GM21619 (cell line): ENCODE data around the gene KIFAP3.
"Not testable (repeated sequence)": the region's sequence is repeated elsewhere in the genome, so short reads cannot be mapped to it uniquely, and the experiment has no call there.

ENCODE experiments used
- ATAC-seq: cut with Tn5 transposase; IDR thresholded peaks from one replicate; pipeline ENCODE4 v1.9.1; 2021; ENCODE audit not compliant: unreplicated experiment

The KIFAP3 gene

DNA sequence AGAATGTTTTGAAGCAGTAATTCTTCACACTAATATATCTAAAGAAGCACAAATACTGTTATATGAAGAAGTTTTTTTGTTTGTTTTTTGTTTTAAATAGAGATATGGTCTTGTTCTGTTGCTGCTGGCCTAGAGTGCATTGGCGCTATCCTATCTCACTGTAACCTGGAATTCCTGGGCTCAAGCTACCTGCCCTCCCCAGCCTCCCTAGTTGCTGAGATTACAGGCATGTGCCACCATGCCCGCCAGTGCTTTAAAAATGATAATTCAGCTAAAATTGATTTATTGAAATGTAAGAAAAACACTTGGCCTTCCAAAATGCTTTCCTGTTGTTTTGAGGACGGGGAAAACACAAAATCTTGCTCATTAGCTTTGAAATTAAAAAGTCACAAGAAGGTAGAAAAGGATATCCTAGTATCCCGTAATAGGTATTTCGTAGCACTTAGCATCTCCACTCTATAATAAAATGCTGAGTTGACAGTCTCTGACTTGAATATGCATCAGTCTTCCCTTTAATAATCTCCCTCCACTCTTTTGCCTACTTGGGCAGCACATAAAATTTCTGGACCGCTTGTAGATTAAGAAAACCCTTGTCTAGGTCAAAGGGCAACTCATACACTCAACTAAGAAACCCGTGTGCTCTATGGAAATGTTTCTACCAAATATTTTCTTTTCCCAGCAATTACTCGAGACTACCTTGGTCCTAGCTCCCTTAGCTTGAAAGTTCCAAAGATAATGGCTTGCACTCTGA lies 182.1 kb downstream of the KIFAP3 start:
- no peak for ATAC-seq

GRCh38 chr1:169891539-169891885 lies 183.0 kb downstream of the KIFAP3 start:
- ATAC-seq, result no peak

GRCh38 chr1:169890761-169891538 lies 183.5 kb downstream of the KIFAP3 start:
- peak; percentile 24 for ATAC-seq

DNA sequence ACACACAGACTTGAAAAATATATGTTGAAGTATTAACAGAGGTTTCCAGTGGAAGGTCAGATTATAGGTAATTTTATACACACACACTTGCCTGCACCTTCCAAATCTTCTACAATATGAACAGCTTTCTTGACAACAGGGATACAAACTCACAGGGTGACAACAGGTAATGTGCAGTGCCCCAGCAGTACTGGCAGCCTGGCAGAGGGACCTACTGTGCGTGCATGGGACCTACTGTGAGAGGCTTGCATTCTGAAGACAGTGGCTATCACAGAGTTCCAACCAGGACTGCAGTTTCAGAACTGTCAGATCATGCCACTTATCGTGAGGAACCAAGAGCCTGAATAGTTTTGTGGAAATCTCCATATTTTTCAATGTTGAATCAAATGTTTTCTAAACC lies 184.6 kb downstream of the KIFAP3 start:
- no peak for ATAC-seq

- ATAC-seq, result no peak
Measured at GRCh38 chr1:169886931-169887330, 187.6 kb downstream of the KIFAP3 start.

- no peak for ATAC-seq
Measured at GRCh38 chr1:169886422-169886821, 188.1 kb downstream of the KIFAP3 start.

GRCh38 chr1:169885207-169885606 lies 189.3 kb downstream of the KIFAP3 start:
- ATAC-seq, result no peak

GRCh38 chr1:169884634-169885033 lies 189.9 kb downstream of the KIFAP3 start:
- ATAC-seq, result no peak

DNA sequence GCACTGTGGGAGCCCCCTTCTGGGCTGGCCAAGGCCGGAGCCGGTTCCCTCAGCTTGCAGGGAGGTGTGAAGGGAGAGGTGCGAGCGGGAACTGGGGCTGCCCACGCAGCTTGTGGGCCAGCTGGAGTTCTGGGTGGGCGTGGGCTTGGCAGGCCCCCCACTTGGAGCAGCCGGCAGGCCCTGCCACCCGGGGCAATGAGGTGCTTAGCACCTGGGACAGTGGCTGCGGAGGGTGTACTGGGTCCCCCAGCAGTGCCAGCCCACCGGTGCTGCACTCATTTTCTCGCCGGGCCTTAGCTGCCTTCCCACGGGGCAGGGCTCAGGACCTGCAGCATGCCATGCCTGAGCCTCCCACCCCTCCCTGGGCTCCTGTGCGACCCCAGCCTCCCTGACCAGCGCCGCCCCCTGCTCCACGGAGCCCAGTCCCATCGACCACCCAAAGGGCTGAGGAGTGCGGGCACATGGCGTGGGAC lies 192.4 kb downstream of the KIFAP3 start:
- no peak for ATAC-seq

- ATAC-seq, result no peak
Measured at GRCh38 chr1:169879034-169879840, 195.3 kb downstream of the KIFAP3 start.

DNA sequence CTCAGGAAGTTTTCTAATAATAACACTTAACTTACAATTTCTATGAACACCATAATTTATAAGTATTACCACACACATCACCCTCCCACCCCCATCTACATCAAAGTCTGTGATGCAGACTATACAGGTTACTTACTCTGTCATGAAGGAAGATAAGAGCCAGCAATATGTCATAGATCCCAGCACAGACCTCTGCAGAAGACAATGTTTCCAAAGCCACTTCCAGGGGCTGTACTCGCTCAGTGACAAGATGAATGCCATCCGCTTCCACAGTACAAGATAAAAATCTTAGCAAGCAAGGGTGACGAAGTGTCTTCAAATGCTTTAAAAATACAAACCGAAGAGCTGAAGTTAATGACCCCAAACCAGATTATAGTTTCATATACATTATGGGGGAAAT lies 196.0 kb downstream of the KIFAP3 start:
- no peak for ATAC-seq

GRCh38 chr1:169877800-169878491 lies 196.5 kb downstream of the KIFAP3 start:
- no peak for ATAC-seq

DNA sequence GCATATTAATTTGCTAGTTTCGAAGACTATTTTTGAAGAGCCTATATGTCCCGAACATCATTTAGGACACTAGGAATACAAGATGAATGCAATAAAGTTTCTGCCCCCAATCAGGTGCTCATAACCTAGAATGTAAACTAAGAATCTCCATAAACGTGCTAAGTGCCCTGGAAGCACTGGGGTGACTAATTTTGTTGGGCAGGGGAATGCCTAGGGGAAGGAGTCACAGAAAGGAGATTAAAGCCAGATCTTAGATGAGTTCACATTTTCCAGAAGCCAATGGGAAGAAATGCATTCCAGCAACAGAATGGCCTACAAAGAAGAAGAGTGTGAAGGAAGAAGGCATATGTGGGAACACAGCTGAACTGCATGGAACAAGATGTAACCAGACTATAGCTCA lies 200.3 kb downstream of the KIFAP3 start:
- ATAC-seq, result no peak

- no peak for ATAC-seq
Measured at GRCh38 chr1:169873582-169874199, 200.8 kb downstream of the KIFAP3 start.

- ATAC-seq, result no peak
Measured at GRCh38 chr1:169872906-169873305, 201.6 kb downstream of the KIFAP3 start.

DNA sequence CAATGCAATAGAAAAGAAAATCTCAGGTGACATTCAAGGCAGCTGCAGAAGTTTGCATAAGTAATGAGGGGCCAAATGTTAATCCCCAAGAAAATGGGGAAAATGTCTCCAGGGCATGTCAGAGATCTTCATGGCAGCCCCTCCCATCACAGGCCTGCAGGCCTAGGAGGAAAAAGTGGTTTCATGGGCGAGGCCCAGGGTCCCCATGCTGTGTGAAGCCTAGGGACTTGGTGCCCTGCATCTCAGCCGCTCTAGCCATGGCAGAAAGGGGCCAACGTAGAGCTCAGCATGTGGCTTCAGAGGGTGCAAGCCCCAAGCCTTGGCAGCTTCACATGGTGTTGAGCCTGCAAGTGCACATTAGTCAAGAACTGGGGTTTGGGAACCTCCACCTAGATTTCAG lies 202.5 kb downstream of the KIFAP3 start:
- ATAC-seq, result not testable (repeated sequence)
